H1 (cell line): ENCODE data around the gene PTPRJ. TPM values are rescaled to one million over a fixed set of nuclear protein-coding genes. Genes with fewer than 3 reads are reported as not detected.

Experiments
- CTCF ChIA-PET: fragments of 300-600 bp; sonication (Branson Sonifier 250); formaldehyde crosslinking; loops from one replicate; lab custom pipeline; 2021; ENCODE audit not compliant: partially characterized antibody; lab: Charles Lee
- POLR2A ChIA-PET: fragments of 300-600 bp; sonication (Branson Sonifier 250); formaldehyde crosslinking; loops from one replicate; lab custom pipeline; 2021; ENCODE audit warnings: inconsistent platforms; ENCODE audit not compliant: partially characterized antibody; lab: Charles Lee
- DNase-seq, 2 experiments: peaks; one replicate each; pipeline versions ENCODE4 v3.0.0 to v3.0.0-alpha.2; 2010 to 2022; ENCODE audit warnings: low spot score in 2 of 2, low read depth in 1 of 2, mixed read lengths in 1 of 2
- FAIRE-seq: peaks from 2 replicates; lab custom pipeline; 2011; peaks lifted over from hg19 to GRCh38; lab: Jason Lieb, UNC
- H2AFZ ChIP-seq: 2 replicates; pipeline ENCODE4 v1.8.1; 2012; ENCODE audit warnings: low read length, inconsistent platforms
- H2AK5ac ChIP-seq: 2 replicates; pipeline ENCODE4 v1.6.1; 2013; ENCODE audit warnings: low read depth, low read length
- H2BK120ac ChIP-seq: replicated peaks from 2 replicates; pipeline ENCODE3; 2013; ENCODE audit warnings: low read depth, low read length, inconsistent platforms
- H2BK12ac ChIP-seq: 2 replicates; pipeline ENCODE4 v1.6.1; 2013; ENCODE audit warnings: low read depth, low read length
- H2BK15ac ChIP-seq: 2 replicates; pipeline ENCODE4 v1.6.1; 2013; ENCODE audit warnings: low read length
- H2BK20ac ChIP-seq: 2 replicates; pipeline ENCODE4 v1.6.1; 2013; ENCODE audit warnings: low read length
- H2BK5ac ChIP-seq: 2 replicates; pipeline ENCODE4 v1.6.1; 2013; ENCODE audit warnings: low read depth, low read length
- H3K14ac ChIP-seq: 2 replicates; pipeline ENCODE4 v1.6.1; 2013; ENCODE audit warnings: inconsistent platforms; ENCODE audit not compliant: insufficient read length
- H3K18ac ChIP-seq: 2 replicates; pipeline ENCODE4 v1.6.1; 2013; ENCODE audit warnings: low read length; ENCODE audit errors: extremely low read depth
- H3K23ac ChIP-seq: 2 replicates; pipeline ENCODE4 v1.6.1; 2013; ENCODE audit warnings: inconsistent platforms; ENCODE audit not compliant: insufficient read length
- H3K23me2 ChIP-seq: 2 replicates; pipeline ENCODE4 v1.6.1; 2013; ENCODE audit warnings: low read depth, low read length
- H3K27ac ChIP-seq: 2 replicates; pipeline ENCODE4 v1.6.1; 2011; ENCODE audit warnings: low read depth, low read length, inconsistent platforms
- H3K27me3 ChIP-seq, 4 experiments: replicated peaks in 1 of 4; 1 replicate in 1 of 4; 2 replicates in 3 of 4; pipeline versions ENCODE4 v1.6.1 to v1.8.1; 2011 to 2013; ENCODE audit warnings: low read length in 3 of 4, mild to moderate bottlenecking in 3 of 4, inconsistent platforms in 2 of 4, mixed read lengths in 2 of 4, moderate library complexity in 1 of 4; ENCODE audit not compliant: control insufficient read depth in 3 of 4, insufficient read depth in 3 of 4; ENCODE audit errors: extremely low read depth in 1 of 4
- H3K36me3 ChIP-seq, 4 experiments: 2 replicates each; pipeline versions ENCODE4 v1.6.1 to v1.8.1; 2011 to 2013; ENCODE audit warnings: mild to moderate bottlenecking in 4 of 4, low read length in 3 of 4, moderate library complexity in 2 of 4, control low read depth in 1 of 4, inconsistent platforms in 1 of 4; ENCODE audit not compliant: insufficient read depth in 4 of 4, control insufficient read depth in 2 of 4
- H3K4ac ChIP-seq: replicated peaks from 2 replicates; pipeline ENCODE3; 2013; ENCODE audit warnings: low read length, low read depth, mixed read lengths, inconsistent platforms; ENCODE audit not compliant: insufficient read length
- H3K4me1 ChIP-seq, 4 experiments: replicated peaks in 1 of 4; 1 replicate in 1 of 4; 2 replicates in 3 of 4; pipeline versions ENCODE4 v1.6.1 to v1.8.1; 2011 to 2013; ENCODE audit warnings: low read length in 3 of 4, inconsistent platforms in 2 of 4, mixed read lengths in 1 of 4; ENCODE audit not compliant: insufficient read depth in 4 of 4, control insufficient read depth in 3 of 4
- H3K4me2 ChIP-seq, 2 experiments: 2 replicates each; pipeline versions ENCODE4 v1.6.1 to v1.8.1; 2011 to 2013; ENCODE audit warnings: low read depth in 2 of 2, low read length in 2 of 2, control low read depth in 1 of 2, inconsistent platforms in 1 of 2, mild to moderate bottlenecking in 1 of 2; ENCODE audit not compliant: insufficient read depth in 1 of 2
- H3K4me3 ChIP-seq, 4 experiments: fragments of 200-600, 300-600 bp in 1 of 4; sonication (generic), shearing (Covaris generic), sonication (Bioruptor Twin) in 1 of 4; 2 replicates each; pipeline versions ENCODE4 v1.5.1 to v1.8.1; 2011 to 2016; ENCODE audit warnings: low read length in 4 of 4, low read depth in 3 of 4, control low read depth in 2 of 4, inconsistent platforms in 2 of 4, mild to moderate bottlenecking in 2 of 4, mixed read lengths in 1 of 4, moderate library complexity in 1 of 4; ENCODE audit not compliant: insufficient read depth in 2 of 4; ENCODE audit errors: extremely low read depth in 1 of 4
- H3K56ac ChIP-seq: replicated peaks from 2 replicates; pipeline ENCODE3; 2013; ENCODE audit warnings: low read depth, mild to moderate bottlenecking, mixed read lengths, low read length, inconsistent platforms; ENCODE audit not compliant: insufficient read length
- H3K79me1 ChIP-seq: 2 replicates; pipeline ENCODE4 v1.6.1; 2013; ENCODE audit warnings: low read depth, low read length, control low read depth
- H3K79me2 ChIP-seq, 2 experiments: 2 replicates each; pipeline versions ENCODE4 v1.6.1 to v1.8.1; 2012 to 2013; ENCODE audit warnings: low read length in 2 of 2, mild to moderate bottlenecking in 2 of 2, inconsistent platforms in 1 of 2; ENCODE audit not compliant: insufficient read depth in 2 of 2, control insufficient read depth in 1 of 2
- H3K9ac ChIP-seq, 4 experiments: replicated peaks in 1 of 4; 1 replicate in 1 of 4; 2 replicates in 3 of 4; pipeline versions ENCODE4 v1.6.1 to v1.8.1; 2011 to 2013; ENCODE audit warnings: low read depth in 3 of 4, low read length in 3 of 4, control low read depth in 2 of 4, mild to moderate bottlenecking in 2 of 4, moderate library complexity in 2 of 4, inconsistent platforms in 1 of 4; ENCODE audit errors: extremely low read depth in 1 of 4
- H3K9me3 ChIP-seq, 2 experiments: 2 replicates each; pipeline versions ENCODE4 v1.6.1 to v1.8.1; 2012 to 2013; ENCODE audit warnings: mild to moderate bottlenecking in 2 of 2, moderate library complexity in 2 of 2, control low read depth in 1 of 2, inconsistent platforms in 1 of 2, low read depth in 1 of 2, low read length in 1 of 2, mixed read lengths in 1 of 2; ENCODE audit not compliant: insufficient read depth in 2 of 2
- H4K20me1 ChIP-seq, 2 experiments: replicated peaks in 1 of 2; 2 replicates each; pipeline versions ENCODE3 to v1.8.1; 2011 to 2013; ENCODE audit warnings: inconsistent platforms in 2 of 2, low read length in 2 of 2, mild to moderate bottlenecking in 1 of 2; ENCODE audit not compliant: insufficient read depth in 2 of 2, control insufficient read depth in 1 of 2
- H4K5ac ChIP-seq: 2 replicates; pipeline ENCODE4 v1.6.1; 2013; ENCODE audit warnings: low read length, low read depth, mixed read lengths, inconsistent platforms; ENCODE audit not compliant: insufficient read length
- H4K8ac ChIP-seq: 2 replicates; pipeline ENCODE4 v1.8.0; 2013; ENCODE audit warnings: mild to moderate bottlenecking, moderate library complexity, low read length, inconsistent platforms; ENCODE audit not compliant: insufficient read depth; ENCODE audit errors: extremely low read depth
- H4K91ac ChIP-seq: replicated peaks from 2 replicates; pipeline ENCODE3; 2013; ENCODE audit warnings: low read length, mixed read lengths, inconsistent platforms; ENCODE audit not compliant: insufficient read length
- BACH1 ChIP-seq: IDR thresholded peaks from 2 replicates; pipeline ENCODE4 v1.6.1; 2012; ENCODE audit warnings: low read length, improper control_type of control experiment
- CBX8 ChIP-seq: fragments of 300-800, 300-1000 bp; sonication (generic); IDR thresholded peaks from 2 replicates; pipeline ENCODE4 v1.7.1; 2016; ENCODE audit warnings: low read depth, low read length, borderline replicate concordance
- CTBP2 ChIP-seq: IDR thresholded peaks from 2 replicates; pipeline ENCODE4 v1.7.0; 2011; ENCODE audit warnings: borderline replicate concordance, mild to moderate bottlenecking, moderate library complexity, mixed read lengths, low read length; ENCODE audit not compliant: insufficient read depth, insufficient read length
- EP300 ChIP-seq, 2 experiments: IDR thresholded peaks; 1 replicate in 1 of 2; 2 replicates in 1 of 2; pipeline ENCODE4 v1.6.1; 2011 to 2012; ENCODE audit warnings: low read depth in 2 of 2, low read length in 2 of 2, mild to moderate bottlenecking in 2 of 2, borderline replicate concordance in 1 of 2, inconsistent platforms in 1 of 2, moderate library complexity in 1 of 2
- EZH2 ChIP-seq: fragments of 200-600 bp; sonication (generic); IDR thresholded peaks from 2 replicates; pipeline ENCODE4 v1.7.1; 2012; ENCODE audit warnings: low read depth, mild to moderate bottlenecking, moderate library complexity, low read length, inconsistent platforms; ENCODE audit not compliant: severe bottlenecking
- PHF8 ChIP-seq: fragments of 200-600 bp; sonication (generic); conservative IDR thresholded peaks from 2 replicates; pipeline ENCODE4 v1.7.1; 2012; ENCODE audit warnings: low read depth, mild to moderate bottlenecking, inconsistent platforms, low read length, moderate library complexity
- RNF2 ChIP-seq: fragments of 200-900, 300-1000 bp; sonication (generic); IDR thresholded peaks from 2 replicates; pipeline ENCODE4 v1.7.1; 2016; ENCODE audit warnings: borderline replicate concordance, low read depth, mild to moderate bottlenecking, antibody characterized with exemption, low read length; ENCODE audit not compliant: poor library complexity, severe bottlenecking; ENCODE audit errors: missing control alignments
- SP1 ChIP-seq: IDR thresholded peaks from 2 replicates; pipeline ENCODE4 v1.6.1; 2011; ENCODE audit warnings: low read depth, low read length
- WGBS, 2 experiments: shearing (Covaris generic) in 1 of 2; methylation state at CpG; one replicate each; pipeline versions ENCODE4 v1.1.6 to v1.1.7; 2013 to 2015; ENCODE audit warnings: low lambda C conversion rate in 2 of 2, mixed read lengths in 2 of 2, inconsistent platforms in 1 of 2, low coverage in 1 of 2, missing lambda C conversion rate in 1 of 2; ENCODE audit not compliant: insufficient replicate concordance in 2 of 2, insufficient coverage in 1 of 2, insufficient read length in 1 of 2; ENCODE audit errors: extremely low coverage in 1 of 2, missing lambda C conversion rate in 1 of 2; 5-methylcytosine and 5-hydroxymethylcytosine counted together
- polyA plus RNA-seq, 7 experiments: library from polyadenylated mRNA; depleted of rRNA in 3 of 7; stranded (reverse) in 5 of 7; unstranded in 2 of 7; fragments of >200 nt in 5 of 7; fragments of 200-250 nt in 2 of 7; gene quantifications; 1 replicate in 5 of 7; 2 replicates in 1 of 7; 4 replicates in 1 of 7; pipeline versions ENCODE4 v1.2.1 to v1.2.3, GENCODE V29; 2011 to 2013; ENCODE audit warnings: missing spikeins in 2 of 7, mixed read lengths in 2 of 7
- total RNA-seq: library from RNA; stranded (reverse); fragmentation: NEBNext Ultra II Directional; extraction: Animal tissue kit (Norgen Biotek cat#: 25700); gene quantifications from 2 replicates; pipeline ENCODE4 v1.2.1, GENCODE V29; 2021
- TF ChIP-seq, protein P1 (sequence below): IDR thresholded peaks from 2 replicates; pipeline ENCODE4 v1.6.1; 2011; ENCODE audit warnings: low read length, improper control_type of control experiment

Gene PTPRJ
- total and polyA plus RNA-seq, 2 of the 8 experiments (the other 6 are each of a cell fraction or from before 2014, with no cell fraction given) = 4.4 to 22.6 TPM

DNA sequence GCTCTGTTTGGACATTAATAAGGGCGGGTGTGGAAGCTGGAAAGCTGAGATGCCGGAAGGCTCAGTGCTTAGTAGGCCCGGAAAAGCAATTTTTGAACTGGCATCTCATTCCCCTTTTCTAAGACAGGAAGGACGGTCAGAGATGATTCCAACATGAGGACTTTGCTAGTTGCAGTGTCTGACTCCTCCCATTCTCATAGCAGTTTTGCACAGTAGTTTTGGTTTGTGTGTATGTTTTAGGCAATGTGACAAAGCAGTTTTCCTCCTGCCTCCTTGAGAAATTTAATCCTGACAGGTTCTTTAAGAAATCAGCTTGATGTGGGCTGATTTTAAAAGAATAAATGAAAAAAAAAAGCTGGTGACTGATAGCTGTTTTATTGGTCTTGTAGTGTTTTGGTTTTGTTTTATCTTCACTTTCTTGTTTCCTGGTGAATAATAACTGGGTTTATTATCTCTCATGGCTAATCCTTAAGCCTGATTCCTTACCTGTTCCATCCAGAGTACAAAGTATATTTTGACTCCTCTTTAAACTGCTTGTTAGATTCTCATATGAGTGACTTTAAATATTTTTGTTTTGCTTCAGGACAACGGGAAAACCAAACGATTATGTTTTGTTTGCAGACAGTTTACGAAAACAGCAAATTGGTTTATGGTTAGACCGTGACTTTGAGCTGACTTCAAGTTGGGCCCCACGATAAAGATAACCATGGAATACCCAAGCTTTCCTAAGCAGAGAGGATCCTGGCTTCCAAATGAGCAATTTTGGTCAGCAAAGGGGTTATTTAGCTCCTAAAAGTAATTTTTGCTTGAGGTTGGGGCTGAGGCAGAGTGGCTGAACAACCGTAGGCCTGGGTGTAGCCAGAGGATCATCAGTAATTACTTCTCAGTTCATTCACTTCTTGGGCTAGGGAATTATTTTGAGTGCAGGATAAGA lies 3.4 kb downstream of the PTPRJ start:
- POLR2A ChIA-PET = interaction anchor here (1.3 kb wide), 1 partner anchor 10 kb away, joined by 4 read pairs; no protein-coding TSS in a partner anchor
- Histone ChIP-seq H4K91ac (no peak overlapping the region), H3K79me1 (no peaks in the 10 kb centered on the region), H3K56ac (no peak overlapping the region), H3K9ac (no peak overlapping the region), H3K4me3 (no peak overlapping the region), H3K14ac (no peak overlapping the region), H3K18ac (no peak overlapping the region), H3K4me2 (no peak overlapping the region), H3K4me1 (peaks cover 8 to 12% (median 11%) of the 10 kb centered on the region in 4 experiments), H3K79me2 (peaks cover 3 to 48% of the 10 kb centered on the region in 2 experiments; a peak in 3 of 4 replicates), H2BK120ac (no peak overlapping the region), H3K4ac (no peak overlapping the region), H2BK20ac (no peak overlapping the region), H3K27me3 (peaks cover 0 to 7% (median 4%) of the 10 kb centered on the region in 4 experiments; a peak in 1 of 7 replicates), H2BK15ac (no peak overlapping the region), H4K5ac (no peak overlapping the region), H4K20me1 (peaks cover 0 to 4% of the 10 kb centered on the region in 2 experiments), H3K9me3 (no peaks in the 10 kb centered on the region), H2BK5ac (no peak overlapping the region), H4K8ac (no peak overlapping the region), H3K23ac (no peak overlapping the region), H3K23me2 (peaks cover 15% of the 10 kb centered on the region), H2AK5ac (no peak overlapping the region), H2AFZ (no peak overlapping the region), H3K36me3 (no peaks in the 10 kb centered on the region), H2BK12ac (no peak overlapping the region), H3K27ac (no peak overlapping the region)
- no peak for DNase-seq
- 92% methylated on average over 10 of the region's 10 CpGs; no CpG with 5 or more reads in 1 of the 2 experiments for WGBS, 2 experiments
- CTCF ChIA-PET = interaction anchor here (0.6 to 2.3 kb wide), 9 partner anchors 9 to 125 kb away, joined by 3 to 7 read pairs (median 4); no protein-coding TSS in a partner anchor
- FAIRE-seq = no peak
- TF ChIP-seq EP300 (IDR thresholded peaks at IDR 0.05; ENCODE audit: borderline replicate concordance in 1 of 2, low read depth in 2 of 2, low read length in 2 of 2) = no peak
- no peak for TF ChIP-seq EZH2
- TF ChIP-seq, protein P1, sequence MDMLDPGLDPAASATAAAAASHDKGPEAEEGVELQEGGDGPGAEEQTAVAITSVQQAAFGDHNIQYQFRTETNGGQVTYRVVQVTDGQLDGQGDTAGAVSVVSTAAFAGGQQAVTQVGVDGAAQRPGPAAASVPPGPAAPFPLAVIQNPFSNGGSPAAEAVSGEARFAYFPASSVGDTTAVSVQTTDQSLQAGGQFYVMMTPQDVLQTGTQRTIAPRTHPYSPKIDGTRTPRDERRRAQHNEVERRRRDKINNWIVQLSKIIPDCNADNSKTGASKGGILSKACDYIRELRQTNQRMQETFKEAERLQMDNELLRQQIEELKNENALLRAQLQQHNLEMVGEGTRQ = no peak
- TF ChIP-seq CBX8 = no peak
- TF ChIP-seq CTBP2 = no peak
- TF ChIP-seq RNF2 = no peak
- no peak for TF ChIP-seq PHF8
- TF ChIP-seq BACH1 = no peak
- no peak for TF ChIP-seq SP1
